IPS-NIHi7 (cell line): ENCODE measurements around the gene SLC22A23.
"Not testable (repeated sequence)": the region's sequence is repeated elsewhere in the genome, so short reads cannot be mapped to it uniquely, and the experiment has no call there.

Experiments
- DNase-seq: peaks from one replicate; pipeline ENCODE4 v3.0.0; 2012; ENCODE audit warnings: mixed read lengths; ENCODE audit errors: extremely low spot score

Gene SLC22A23

DNA sequence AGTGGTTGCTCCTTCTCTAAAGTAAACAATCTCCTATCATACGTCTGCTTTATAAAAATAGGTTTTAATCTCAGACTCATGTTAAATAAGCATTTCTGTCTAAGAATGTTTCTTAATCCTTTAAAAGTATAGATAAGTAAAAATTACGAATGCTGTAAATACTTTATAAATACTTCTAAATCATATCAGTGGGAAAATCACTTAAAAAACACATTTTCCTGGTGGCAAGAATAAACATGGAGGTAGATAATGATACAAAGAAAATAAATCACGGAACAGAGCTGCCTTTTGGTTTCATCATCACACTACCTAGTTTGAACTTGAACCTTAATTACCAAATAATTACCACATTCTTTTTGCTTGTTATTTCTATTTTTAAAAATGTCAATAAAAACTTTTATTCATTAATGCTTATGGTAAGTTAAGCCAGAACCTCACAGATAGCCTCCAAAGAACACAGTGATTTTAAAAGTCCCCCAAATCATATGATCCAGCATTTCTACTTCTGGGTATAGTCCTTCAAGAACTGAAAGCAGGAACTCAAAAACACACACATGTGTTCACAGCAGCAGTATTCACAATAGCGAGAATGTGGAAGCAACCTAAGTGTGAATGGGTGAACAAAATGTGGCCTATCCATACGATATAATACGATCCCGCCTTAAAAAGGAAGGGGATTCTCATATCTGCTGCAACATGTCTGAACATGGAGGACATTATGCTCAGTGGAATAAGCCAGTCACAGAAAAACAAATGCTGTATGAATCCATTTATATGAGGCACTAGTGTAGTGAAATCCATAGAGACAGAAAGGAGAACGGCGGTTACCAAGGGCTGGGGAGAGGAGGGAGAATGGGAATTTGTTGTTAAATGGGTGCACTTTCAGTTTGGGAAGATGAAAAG lies 72.4 kb downstream of the SLC22A23 start:
- DNase-seq, result no peak

DNA sequence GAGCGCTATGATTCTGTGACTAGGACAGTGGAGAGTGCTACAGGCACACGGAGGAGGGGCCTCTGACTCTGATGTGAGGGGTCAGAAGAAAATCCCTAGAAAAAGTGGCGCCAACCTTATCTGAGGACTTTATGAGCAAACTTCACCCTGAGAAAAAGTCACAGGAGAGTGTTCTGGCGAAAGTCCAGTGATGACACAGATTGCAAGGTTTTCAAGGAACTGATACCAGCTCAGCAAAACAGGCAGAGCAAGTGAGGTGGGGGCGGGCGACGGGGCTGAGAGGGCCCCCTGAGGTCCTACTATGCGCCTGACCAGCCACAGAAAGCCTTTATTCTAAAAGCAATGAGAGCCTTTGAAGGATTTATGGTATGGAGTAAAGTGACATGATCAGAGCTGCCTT lies 73.3 kb downstream of the SLC22A23 start:
- DNase-seq, result no peak

DNA sequence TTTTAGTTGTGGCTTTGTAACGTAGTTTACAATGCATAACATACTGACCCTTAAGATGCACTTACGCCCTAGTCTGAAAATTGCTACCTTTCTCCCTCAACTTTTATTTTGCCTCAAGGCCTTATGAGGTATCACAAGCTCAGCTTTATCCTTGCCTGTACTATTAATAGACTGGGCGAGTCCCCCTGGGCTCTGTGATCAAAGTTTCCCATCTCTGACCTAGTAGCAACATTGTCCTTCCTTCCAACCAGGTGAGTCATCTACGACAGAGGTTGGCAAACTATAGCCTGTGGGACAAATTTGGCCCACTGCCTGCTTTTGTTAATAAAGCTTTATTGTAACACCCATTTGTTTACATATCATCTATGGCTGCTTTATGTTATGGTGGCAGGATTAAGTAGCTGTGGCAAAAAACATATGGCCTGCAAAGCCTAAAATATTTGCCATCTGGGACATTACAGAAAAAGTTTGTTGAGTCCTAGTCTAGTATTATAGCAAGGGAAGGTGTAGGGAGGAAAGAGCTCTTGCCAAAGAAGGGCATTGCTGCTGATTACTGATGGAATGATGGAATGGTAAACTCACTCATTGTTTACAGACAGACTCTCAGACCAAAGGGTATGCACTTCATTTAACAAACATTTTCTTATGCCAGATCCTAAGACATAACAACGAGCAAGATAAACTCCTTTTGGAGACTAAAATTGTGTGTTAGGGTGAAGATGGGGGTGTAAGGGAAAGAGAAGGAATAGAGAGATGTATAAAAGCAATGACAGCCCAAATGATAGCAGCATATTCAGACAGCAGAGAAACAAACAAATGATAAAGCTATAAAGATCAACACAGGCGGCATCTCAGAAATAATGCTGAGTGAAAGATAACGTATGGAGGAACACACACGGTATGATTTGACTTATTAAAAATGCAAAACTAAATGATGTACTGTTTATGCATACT lies 74.2 kb downstream of the SLC22A23 start:
- DNase-seq, result no peak

DNA sequence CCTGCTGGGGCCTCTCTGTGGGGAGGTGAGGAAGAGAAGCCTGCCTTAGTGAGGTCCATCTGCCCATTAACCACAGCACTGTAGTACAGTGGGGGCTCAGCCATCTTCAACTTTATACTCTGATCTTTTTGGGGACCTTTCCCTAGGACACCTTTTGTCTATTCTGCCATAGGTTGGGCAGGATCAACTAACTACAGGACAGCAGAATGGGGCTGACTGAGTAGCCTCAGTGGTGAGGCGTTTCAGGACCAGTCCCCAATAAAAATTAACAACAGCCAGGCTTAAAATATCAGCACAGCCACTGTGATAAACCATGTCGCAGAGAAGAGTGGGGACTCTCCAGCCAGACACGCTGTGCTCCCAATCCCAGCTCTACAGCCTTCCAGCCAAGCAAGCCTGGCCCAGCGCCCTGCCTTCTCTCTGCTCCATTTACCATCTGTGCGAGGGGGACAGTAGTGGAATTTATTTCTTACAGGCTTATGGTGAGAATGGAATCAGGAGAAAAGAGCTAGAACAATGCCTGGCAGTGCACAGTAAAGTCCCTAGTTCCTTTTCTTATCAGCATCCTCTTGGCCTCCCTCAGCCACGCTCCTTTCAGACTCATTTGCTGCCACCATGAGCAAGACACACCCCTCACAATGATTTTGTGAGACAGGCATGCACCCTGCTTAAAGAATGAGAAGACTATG lies 75.5 kb downstream of the SLC22A23 start:
- DNase-seq, result no peak

DNA sequence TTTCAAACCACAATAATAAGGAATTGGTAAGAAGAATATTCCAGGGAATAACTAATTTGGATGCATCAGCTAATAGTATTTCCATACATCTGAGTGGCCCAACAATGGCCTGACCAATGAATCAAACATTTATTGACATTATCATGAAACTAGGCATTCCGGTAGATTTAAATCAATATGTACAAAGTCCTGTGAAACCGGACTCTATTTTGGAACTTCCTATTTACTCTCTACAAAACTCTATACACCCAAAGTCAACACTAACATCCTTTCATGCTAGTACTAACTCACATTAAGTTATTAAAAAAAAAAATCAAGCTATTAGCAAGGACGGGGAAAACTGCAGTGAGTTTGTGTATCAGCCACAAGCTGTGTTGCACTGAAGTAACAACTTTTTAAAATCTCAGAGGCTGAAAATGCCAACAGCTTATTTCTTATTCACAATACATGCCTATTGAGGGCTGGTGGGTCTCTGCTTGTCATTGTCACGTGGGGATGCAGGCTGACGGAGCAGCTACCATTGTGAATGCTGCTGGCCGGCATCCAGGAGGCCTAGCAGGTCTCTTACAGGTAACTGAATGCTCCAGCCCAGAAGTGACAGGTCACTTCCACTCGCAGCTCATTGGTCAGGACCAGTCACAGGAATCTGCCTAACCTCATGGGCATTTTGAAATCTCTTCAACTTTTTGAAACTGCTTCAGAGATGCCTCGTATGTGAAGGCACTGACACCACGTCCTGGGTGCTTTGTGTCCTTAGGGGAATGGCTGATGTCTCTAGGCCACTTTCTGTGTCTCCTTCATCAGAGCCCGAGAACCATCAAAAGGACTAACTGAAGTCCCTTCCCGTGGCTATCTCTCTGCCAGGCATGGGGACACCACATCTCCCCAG lies 76.3 kb downstream of the SLC22A23 start:
- no peak for DNase-seq

DNA sequence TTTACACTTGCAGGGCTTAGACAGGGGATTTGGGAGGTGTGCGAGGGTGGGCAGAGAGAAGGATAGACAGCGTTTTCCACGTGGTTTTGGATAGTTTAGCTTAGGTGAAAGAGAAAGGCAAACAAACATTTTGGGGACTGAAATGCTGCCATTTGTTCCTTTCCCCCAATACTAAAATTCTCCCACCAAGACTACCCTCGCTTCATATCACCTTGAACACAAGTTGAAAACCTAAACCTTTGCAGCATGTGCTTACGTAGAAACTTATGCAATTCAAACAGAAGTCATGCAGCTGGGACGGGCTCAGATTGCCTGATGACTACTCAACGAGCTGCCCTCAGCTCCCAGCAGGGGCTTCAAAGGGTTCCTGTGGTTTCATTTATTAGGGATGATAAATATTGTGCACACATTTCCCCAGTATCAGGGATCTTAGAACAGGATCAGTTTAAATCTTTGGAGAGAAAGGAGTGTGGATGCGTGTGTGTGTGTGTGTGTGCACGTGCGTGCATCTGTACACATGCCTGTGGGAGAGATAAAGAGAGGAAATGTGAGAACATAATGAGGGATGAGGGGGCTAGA lies 77.3 kb downstream of the SLC22A23 start:
- no peak for DNase-seq

DNA sequence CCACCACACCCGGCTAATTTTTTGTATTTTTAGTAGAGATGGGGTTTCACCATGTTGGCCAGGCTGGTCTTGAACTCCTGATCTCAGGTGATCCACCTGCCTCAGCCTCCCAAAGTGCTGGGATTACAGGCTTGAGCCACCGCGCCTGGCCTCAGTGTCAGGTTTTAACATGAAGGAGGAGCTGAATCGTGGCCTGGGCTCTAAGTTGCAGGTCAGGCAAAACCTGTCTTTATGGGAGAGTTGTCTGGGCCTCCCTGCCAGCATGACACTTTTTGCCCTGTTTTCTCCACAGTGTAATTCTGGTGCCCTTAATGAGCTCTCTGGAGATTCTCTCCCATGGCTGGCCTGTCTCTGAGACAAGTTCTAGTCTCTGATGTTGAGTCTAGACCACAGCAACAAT lies 78.0 kb downstream of the SLC22A23 start:
- not testable (repeated sequence) for DNase-seq

DNA sequence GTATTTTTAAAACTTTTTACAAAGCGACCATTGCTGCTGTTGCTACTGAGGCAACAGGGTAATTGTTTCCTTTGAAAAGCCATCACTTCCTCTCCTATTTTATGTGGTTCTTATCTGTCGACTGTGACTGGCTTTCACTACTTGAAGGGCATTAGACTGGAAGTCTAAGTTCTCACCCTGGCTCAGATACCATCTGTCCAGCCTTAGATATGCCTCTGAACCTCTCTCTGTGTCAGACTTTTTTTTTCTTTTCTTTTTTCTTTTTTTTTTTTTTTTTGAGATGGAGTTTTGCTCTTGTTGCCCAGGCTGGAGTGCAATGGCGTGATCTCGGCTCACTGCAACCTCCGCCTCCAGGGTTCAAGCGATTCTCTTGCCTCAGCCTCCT lies 78.5 kb downstream of the SLC22A23 start:
- not testable (repeated sequence) for DNase-seq

DNA sequence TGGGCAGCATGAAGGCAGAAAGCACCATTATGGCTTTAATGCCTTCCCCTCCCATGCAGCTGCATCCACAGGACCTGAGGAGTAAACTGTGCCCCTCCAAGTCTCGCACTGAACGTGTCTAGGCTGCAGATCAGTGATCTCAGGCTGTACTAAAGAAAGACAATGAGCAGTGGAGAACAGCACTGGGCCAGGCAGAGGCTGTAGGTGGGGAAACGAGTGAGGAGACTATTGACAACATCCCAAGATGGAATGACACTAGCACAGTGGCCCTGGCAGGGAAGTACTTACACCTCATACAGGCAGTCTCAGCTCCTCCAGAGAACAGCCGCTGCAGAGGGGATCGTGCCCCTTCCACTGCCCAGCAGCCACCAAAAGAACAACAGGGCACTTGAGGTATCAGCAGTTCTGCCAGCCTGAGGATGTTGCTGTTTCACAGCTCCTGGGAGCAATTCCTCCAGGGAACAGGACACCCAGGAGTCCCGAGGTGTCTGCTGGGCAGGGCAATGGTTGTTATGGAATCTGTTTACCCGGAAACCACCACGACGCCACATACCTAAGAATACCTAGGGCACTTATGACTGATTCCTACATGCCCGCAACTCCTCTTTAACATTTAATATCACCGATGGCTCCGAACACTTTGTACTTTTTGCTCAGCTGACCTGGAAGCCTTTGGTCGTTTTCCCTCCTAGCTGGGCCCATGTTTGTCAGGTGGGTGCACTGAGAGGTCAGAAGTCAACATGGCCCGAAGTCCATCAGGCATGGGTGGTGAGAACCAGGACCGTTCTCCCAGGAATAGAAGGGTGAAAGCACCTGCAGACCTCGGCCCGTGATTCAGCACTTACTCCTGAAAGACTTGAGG lies 79.1 kb downstream of the SLC22A23 start:
- no peak for DNase-seq

DNA sequence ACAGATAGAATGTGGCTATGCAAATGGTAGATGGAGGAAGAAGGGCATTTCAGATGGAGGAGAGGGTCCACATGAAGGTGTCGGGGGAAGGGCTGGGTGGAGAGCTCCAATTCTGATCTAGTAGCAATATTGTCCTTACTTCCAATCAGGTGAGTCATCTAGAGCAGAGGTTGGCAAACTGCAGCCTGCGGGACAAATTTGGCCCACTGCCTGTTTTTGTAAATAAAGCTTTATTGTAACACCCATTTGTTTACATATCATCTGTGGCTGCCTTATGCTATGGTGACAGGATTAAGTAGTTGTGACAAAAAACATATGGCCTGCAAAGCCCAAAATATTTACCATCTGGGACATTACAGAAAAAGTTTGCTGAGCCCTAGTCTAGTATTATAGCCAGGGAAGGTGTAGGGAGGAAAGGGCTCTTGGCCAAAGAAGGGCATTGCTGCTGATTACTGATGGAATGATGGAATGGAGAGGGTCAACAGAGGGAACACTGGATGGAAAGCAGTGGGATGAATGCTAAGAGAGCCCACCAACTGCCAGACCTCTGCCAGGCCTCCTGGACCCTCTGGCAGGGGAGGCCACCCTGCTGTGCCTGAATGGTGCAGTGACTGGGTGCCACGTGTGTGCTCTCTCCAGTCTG lies 79.8 kb downstream of the SLC22A23 start:
- DNase-seq, result no peak

DNA sequence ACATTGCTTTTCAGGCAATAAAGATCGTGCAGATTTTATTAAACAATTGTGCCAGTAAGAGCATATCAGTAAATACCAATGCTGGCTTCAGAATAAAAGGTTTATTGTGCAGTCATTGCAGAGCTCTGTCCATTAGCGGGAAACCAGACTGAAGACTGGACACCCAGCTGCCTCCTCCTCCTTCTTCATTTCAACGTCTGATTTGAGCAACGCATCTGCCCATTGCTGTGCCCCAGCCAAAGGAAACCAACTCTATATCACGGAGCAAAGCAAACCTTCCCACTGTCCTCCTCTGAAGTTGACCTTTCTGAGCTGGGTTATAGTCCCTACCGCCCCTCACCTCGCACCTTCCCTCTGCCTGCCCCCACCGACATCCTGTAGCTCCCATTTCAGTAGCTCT lies 80.8 kb downstream of the SLC22A23 start:
- DNase-seq, result no peak

DNA sequence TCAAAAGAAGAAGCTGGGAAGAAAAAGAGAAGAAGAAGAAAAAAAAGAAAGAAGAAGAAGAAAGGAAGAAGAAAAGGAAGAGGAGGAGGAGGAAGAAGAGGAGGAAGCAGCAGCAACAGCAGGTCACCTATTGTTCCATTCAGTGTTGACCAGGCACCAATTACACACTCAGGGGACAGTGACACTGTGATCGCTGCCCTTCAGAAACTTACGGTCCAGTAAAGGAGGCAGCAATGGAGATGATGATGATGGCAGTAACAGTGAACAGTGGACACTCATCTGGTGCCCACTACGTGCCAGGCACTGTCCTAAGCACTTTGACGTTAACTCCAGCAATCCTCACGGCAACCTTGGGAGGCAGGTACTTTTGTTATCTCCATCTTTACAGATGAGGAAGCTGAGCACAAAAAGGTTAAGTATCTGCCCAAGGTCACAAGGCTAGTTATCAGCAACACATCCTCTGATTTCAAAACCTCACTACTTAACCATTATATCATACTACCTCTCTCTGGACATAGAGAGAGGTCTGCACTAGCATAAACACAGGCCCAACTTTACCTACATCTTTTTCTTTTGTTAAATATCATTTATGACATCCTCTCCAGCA lies 83.2 kb downstream of the SLC22A23 start:
- no peak for DNase-seq

DNA sequence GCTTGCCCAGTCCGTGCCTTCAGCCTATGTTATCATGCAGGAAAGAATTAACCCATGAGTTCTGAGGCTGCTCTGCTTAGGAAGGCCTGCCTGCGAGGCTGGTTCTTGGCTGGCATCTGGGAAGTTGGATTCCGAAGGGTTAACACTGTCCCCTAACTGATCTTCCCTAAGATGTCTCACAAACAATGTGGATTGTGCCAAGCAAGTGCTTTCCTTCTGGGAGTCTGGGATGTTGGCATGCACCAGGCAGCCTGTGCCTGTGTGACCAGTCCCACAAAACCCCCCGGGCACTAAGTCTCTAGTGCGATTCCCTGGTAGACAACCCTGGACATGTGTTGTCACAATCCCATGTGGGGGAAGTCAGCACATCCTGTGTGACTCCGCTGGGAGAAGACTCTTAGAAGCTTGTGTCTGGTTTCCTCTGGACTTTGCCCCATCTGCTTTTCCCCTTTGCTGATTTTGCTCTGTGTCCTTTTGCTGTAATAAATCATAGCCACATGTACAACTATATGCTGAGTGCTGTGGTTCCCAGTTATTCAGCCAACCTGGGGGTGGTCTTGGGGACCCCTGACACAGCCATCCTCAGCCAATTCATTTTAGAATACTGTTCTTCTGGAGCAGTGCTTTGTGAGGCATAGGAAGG lies 83.8 kb downstream of the SLC22A23 start:
- no peak for DNase-seq

DNA sequence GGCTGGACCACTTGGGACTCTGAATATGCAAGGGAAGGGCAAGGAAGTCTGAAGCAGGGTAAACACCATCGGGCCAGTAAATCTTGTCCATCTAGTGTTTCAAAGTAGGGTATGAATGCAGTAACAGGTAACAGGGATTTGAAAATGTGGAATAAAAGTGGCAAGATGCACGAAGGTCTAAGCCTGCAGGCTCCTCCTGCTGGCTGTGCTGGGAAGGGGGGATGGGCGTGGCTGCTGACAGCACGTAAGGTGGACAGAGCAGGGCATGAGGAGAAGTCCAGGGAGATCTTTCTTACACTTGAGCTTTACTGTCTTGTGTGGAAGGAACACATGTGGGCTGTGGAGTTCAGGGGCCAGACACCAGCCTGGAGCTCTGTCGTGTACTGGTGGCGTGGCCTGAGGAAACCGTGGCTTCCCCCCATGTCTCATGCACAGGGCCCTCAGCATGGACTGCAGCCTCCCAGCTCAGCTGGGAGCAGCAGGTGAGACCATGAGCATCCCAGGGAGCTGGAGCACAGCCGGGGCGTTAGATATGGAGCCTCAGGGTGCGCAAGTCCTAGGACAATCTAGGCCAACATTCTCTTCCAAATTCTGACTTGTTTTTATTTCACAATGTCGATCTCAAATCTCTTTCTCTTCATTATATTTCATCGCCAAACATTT lies 84.5 kb downstream of the SLC22A23 start:
- peak; percentile 44 for DNase-seq

DNA sequence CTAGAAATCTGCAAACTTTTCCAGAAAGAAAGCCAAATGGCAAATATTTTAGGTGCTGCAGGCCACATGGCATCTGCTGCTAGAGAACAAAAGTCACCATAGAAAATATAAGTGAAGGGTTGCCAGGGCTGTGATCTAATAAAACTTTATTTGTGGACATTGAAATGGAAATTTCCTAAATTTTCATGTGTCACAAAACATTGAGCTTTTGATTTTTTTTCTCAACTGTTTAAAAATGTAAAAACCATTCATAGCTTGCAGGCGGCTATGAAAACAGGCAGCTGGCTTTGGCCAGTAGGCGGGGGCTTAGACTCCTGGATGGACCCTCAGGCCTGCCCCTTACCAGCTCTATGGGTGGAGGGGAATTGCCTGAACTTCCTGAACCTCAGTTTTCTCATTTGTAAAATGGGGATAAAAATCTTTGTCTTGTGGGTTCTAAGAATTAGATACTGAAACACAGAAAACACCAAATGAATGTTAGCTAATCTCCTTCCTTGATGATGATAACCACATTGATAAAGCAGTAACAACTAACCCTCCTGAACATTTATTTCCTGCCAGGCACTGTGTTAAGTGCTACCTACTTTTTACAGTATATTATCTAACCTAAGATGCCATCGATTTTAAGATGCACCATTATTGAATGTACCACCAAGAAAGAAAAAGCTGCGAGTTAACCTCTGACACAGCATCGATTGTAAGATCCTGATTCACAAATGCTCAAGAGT lies 85.5 kb downstream of the SLC22A23 start:
- no peak for DNase-seq

DNA sequence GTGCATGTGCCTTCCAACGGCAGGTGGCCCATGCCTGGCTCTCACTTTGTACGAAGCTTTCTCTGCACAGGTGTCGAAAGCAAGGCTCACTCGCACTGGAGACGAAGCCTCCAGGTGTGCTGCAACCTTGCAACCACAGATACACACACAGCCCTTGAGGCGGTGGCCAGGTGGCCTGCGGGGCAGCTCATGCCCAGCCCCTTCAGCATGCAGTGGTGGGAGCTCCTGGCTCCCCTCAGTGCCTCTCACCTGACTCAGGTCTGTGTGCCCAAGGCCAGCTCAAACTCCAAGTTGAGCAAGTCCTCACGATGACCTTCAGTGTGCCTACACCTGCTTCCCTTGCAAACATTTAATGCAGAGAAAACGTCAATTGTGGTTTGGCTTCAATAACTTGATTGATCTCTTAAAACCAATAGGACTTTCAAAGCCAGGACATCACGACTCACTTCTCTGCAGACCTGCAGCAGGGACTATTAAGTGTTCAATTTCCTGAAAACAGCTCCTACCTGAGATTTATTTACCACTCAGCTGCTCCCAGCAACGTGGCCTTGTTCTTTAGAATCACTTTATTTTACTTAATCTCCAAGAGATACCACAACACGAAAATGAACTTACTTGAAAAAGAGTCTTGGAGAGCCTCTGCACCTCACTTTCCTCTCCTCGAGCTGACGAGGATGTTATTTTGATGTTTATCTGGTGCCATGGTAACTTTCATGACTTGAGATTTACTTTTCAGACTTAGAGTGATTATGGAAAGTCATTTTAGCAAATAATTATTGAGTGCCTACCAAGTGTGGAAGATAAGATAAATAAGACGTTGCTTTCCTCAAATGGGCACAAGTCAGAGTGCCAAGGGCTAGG lies 86.3 kb downstream of the SLC22A23 start:
- no peak for DNase-seq
